ENCODE results near the gene ZMYND11. TPM values are rescaled to one million over a fixed set of nuclear protein-coding genes. Genes with fewer than 3 reads are reported as not detected.

ZMYND11 gene
- 48.2 TPM for total RNA-seq

DNA sequence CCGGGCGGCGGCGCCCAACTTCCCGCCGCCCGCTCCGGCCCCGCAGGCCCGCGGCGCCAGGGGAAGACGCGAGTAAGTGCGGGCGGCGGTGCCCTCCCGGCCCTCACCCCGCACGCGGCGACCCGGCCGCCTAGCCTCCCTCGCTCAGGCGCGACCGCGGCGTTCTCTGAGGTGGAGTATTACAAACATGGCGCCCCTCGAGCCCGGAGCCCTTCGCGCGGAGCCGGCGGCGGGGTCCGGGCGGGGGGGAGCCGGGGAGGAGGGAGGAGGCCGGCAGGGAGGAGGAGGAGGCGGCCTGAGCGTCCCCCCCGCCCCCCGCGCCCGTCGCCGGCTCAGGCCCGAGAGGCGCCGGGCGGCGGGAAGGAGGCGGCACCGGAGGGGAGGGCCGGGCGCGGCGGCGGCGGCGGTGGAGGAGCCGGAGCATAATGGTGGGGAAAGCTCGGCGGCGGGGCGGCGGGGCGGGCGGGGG, at the start of gene ZMYND11:
ZMYND11 (plus strand) TSS at position 324 of the 469 bp plus-strand sequence. CDS start 44,558 bp downstream, outside the sequence.

Small RNA genes lying within 50 kb of the gene (small RNA-seq; reads per million reads assigned to genes)
- gene RNA5SP297 (ENCODE audit: low replicate concordance): not detected
- gene RNA5SP298 (ENCODE audit: low replicate concordance): not detected

Other genes starting within 250 kb of the ZMYND11 start
- 0.12 TPM for gene TUBB8, start 86.2 kb upstream of the ZMYND11 start, total RNA-seq